Activated naive CD8-positive, alpha-beta T cell treated with anti-CD3 and anti-CD28 coated beads, Interleukin-2, amount 50 U/mL, for 24 hours (primary cell): ENCODE results near the gene CRIP3.
A peak's percentile ranks its signal among the peaks of the same experiment; 100 is the strongest.

Experiments used
- ATAC-seq: fragments of 150-1000 bp; cut with Tn5 transposase; one replicate; pipeline ENCODE4 v1.10.0; 2021
- DNase-seq: peaks from one replicate; pipeline ENCODE4 v3.0.0; 2021
- H3K27ac Mint-ChIP-seq: one replicate; pipeline ENCODE4 v1.8.0; 2021; ENCODE audit warnings: mild to moderate bottlenecking, mixed read lengths
- H3K27me3 Mint-ChIP-seq: one replicate; pipeline ENCODE4 v1.8.0; 2021; ENCODE audit warnings: mixed read lengths
- H3K36me3 Mint-ChIP-seq: one replicate; pipeline ENCODE4 v1.8.0; 2021; ENCODE audit warnings: low read depth, mixed read lengths
- H3K4me1 Mint-ChIP-seq: one replicate; pipeline ENCODE4 v1.8.0; 2021; ENCODE audit warnings: mixed read lengths
- H3K4me3 Mint-ChIP-seq: one replicate; pipeline ENCODE4 v1.8.0; 2021; ENCODE audit warnings: mild to moderate bottlenecking, moderate library complexity, mixed read lengths
- H3K9me3 Mint-ChIP-seq: one replicate; pipeline ENCODE4 v1.8.0; 2021; ENCODE audit warnings: mixed read lengths

The CRIP3 gene

GRCh38 chr6:43287717-43288679 lies 20.6 kb downstream of the CRIP3 start:
- ATAC-seq (no peak), DNase-seq (no peak)
- Mint-ChIP-seq H3K4me3 (no peak overlapping the region), H3K27ac (no peak overlapping the region), H3K9me3 (no peaks in the 10 kb centered on the region), H3K4me1 (no peaks in the 10 kb centered on the region), H3K27me3 (peaks cover 22% of the 10 kb centered on the region), H3K36me3 (no peaks in the 10 kb centered on the region)

- no peak overlapping the region for H3K27ac Mint-ChIP-seq
- no peak for ATAC-seq
- H3K36me3 Mint-ChIP-seq, result no peaks in the 10 kb centered on the region
These were observed 21.5 kb downstream of the CRIP3 start for GRCh38 chr6:43286980-43287716.

DNA sequence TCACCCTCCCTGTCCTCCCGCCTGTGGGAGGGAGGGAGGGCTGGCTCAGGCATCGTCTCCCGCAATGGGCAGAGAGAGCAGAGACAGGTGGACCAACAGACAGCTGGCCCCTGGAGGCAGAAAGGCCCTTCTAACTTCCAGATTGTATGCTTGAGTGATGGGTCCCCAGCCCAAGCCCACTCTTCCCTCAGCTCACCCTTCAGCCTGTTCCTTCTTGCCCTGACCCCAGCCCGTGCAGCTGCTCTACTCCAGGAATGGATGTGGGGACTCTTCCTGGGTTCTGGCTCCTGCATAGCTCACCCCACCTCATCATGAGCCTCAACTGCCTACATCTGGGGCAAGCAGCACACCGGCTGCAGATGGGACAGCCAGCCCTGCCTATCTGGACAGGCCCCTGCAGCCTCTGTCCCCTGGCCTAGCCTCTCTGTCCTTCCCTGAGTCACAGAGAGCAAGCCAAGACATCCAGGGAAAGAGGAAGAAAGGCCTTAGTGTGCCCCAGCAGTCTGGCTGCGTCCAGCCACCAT lies 22.1 kb downstream of the CRIP3 start:
- Mint-ChIP-seq H3K36me3 (no peaks in the 10 kb centered on the region), H3K27me3 (peaks cover 22% of the 10 kb centered on the region), H3K9me3 (no peaks in the 10 kb centered on the region), H3K27ac (no peak overlapping the region), H3K4me3 (no peak overlapping the region), H3K4me1 (no peaks in the 10 kb centered on the region)
- DNase-seq (no peak), ATAC-seq (no peak)

More at GRCh38 chr6:43286980-43287716, 21.5 kb downstream of the CRIP3 start:
- H3K4me3 Mint-ChIP-seq, result no peak overlapping the region
- peaks cover 22% of the 10 kb centered on the region for H3K27me3 Mint-ChIP-seq
- H3K9me3 Mint-ChIP-seq, result no peaks in the 10 kb centered on the region
- no peak for DNase-seq
- no peaks in the 10 kb centered on the region for H3K4me1 Mint-ChIP-seq

DNA sequence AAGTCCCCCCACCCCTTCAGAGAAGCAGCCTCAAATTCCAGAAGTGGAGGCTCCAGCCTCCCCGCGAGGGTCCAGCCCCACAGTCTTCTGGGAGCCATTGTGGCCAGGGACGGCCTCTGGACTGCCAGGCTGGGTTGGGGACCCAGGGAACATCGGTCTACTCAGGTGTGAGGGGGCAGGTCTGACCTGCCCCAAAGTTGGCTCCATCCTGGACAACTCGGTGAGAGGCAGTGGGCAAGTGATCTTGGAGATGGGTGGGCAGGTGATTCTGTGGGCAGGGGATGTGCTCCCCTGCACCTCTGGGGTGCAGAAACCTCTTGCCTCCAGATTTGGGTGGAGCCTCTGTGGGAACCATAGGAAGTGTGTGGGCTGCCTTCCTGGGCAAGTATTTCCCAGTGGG lies 22.8 kb downstream of the CRIP3 start:
- Mint-ChIP-seq H3K4me3 (no peak overlapping the region), H3K9me3 (no peaks in the 10 kb centered on the region), H3K36me3 (no peaks in the 10 kb centered on the region), H3K4me1 (no peaks in the 10 kb centered on the region), H3K27ac (no peak overlapping the region), H3K27me3 (peaks cover 24% of the 10 kb centered on the region)
- DNase-seq, result no peak
- no peak for ATAC-seq

DNA sequence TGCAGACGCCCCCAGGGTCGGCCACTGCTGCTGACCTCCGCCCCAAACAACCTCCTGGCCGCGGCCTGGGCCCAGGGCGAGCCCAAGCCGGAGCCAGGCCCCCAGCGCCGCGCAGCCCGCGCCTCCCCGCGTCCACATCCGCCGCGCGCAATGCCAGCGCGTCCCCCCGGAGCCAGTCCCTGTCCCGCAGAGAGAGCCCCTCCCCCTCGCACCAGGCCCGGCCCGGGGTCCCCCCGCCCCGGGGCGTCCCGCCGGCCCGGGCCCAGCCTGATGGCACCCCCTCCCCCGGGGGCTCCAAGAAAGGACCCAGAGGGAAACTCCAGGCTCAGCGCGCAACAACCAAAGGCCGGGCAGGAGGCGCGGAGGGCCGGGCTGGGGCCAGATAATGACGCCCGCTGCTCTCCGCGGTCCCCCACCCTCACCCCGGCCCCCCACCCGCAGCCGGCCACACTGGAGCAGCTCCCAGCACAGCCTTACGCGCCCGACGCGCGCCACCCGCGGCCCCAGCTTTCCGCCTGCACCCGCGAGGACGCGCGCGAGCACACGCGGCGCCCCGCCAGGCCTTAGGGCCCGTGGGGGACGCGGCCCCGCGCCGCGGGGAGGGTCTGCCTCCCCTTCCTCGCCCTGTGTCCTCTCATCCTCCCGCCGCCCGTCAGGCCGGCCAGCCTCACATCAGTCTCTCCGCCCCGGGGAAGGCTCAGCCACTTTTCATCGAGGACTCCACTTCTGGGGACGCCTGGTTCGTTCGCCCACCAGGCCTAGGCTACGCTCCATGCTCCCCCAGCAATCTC lies 23.4 kb downstream of the CRIP3 start:
- no peak for ATAC-seq
- DNase-seq, result no peak
- H3K4me1 Mint-ChIP-seq, result no peaks in the 10 kb centered on the region
- H3K9me3 Mint-ChIP-seq, result no peaks in the 10 kb centered on the region
- H3K36me3 Mint-ChIP-seq, result no peaks in the 10 kb centered on the region
- H3K27ac Mint-ChIP-seq, result no peak overlapping the region
- H3K27me3 Mint-ChIP-seq, result peaks cover 28% of the 10 kb centered on the region
- no peak overlapping the region for H3K4me3 Mint-ChIP-seq

DNA sequence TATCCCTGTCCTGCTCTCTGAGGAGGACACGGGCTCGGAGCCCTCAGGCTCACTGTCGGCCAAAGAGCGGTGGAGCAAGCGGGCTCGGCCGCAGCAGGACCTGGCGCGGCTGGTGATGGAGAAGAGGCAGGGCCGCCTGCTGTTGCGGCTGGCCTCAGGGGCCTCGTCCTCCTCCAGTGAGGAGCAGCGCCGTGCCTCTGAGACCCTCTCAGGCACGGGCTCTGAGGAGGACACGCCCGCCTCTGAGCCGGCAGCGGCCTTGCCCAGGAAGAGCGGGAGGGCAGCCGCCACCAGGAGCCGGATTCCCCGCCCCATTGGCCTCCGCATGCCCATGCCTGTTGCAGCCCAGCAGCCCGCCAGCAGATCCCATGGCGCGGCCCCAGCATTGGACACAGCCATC lies 24.7 kb downstream of the CRIP3 start:
- H3K9me3 Mint-ChIP-seq, result no peaks in the 10 kb centered on the region
- DNase-seq (no peak), ATAC-seq (no peak)
- peaks cover 27% of the 10 kb centered on the region for H3K27me3 Mint-ChIP-seq
- no peak overlapping the region for H3K4me3 Mint-ChIP-seq
- no peaks in the 10 kb centered on the region for H3K4me1 Mint-ChIP-seq
- H3K36me3 Mint-ChIP-seq, result no peaks in the 10 kb centered on the region
- no peak overlapping the region for H3K27ac Mint-ChIP-seq

DNA sequence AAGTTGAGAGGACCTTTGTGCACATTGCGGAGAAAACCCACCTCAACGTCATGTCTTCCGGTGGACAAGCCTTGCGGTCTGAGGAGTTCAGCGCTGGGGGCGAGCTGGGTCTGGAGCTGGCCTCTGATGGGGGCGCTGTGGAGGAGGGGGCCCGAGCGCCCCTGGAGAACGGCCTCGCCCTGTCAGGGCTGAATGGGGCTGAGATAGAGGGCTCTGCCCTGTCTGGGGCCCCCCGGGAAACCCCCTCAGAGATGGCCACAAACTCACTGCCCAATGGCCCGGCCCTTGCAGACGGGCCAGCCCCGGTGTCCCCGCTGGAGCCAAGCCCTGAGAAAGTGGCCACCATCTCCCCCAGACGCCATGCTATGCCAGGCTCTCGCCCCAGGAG lies 25.1 kb downstream of the CRIP3 start:
- H3K36me3 Mint-ChIP-seq, result no peaks in the 10 kb centered on the region
- no peak for DNase-seq
- no peak overlapping the region for H3K4me3 Mint-ChIP-seq
- H3K9me3 Mint-ChIP-seq, result no peaks in the 10 kb centered on the region
- H3K27me3 Mint-ChIP-seq, result peaks cover 27% of the 10 kb centered on the region
- ATAC-seq, result no peak
- no peaks in the 10 kb centered on the region for H3K4me1 Mint-ChIP-seq
- no peak overlapping the region for H3K27ac Mint-ChIP-seq

- no peaks in the 10 kb centered on the region for H3K36me3 Mint-ChIP-seq
- DNase-seq, result no peak
- H3K4me1 Mint-ChIP-seq, result no peaks in the 10 kb centered on the region
- H3K4me3 Mint-ChIP-seq, result no peak overlapping the region
- peaks cover 27% of the 10 kb centered on the region for H3K27me3 Mint-ChIP-seq
- ATAC-seq, result no peak
- H3K9me3 Mint-ChIP-seq, result no peaks in the 10 kb centered on the region
- H3K27ac Mint-ChIP-seq, result no peak overlapping the region
These were observed 25.8 kb downstream of the CRIP3 start for GRCh38 chr6:43282636-43283513.

GRCh38 chr6:43282060-43282459 lies 26.6 kb downstream of the CRIP3 start:
- DNase-seq, result no peak

DNA sequence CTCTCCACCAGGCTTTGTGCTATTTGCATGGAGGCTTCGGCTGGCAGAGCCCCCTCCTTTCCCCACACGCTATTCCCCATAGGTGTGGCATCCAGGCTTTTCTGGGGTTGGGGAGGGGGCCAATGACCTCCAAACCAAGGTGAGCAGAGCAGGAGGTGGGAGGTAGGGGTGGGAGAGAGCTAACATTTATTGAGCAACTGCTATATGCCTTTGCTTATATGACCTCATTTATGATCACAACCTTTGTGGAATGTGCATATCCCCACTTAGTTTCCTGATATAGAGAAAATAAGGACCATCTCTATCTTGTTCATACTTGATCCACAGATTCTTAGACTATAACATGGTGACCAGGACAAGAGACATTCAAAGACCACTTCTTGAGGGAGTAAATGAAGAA lies 28.4 kb downstream of the CRIP3 start:
- H3K4me1 Mint-ChIP-seq, result peaks cover 4% of the 10 kb centered on the region
- H3K27ac Mint-ChIP-seq, result no peak overlapping the region
- H3K4me3 Mint-ChIP-seq, result no peak overlapping the region
- DNase-seq, result no peak
- H3K27me3 Mint-ChIP-seq, result peaks cover 20% of the 10 kb centered on the region
- no peak for ATAC-seq
- H3K36me3 Mint-ChIP-seq, result no peaks in the 10 kb centered on the region
- H3K9me3 Mint-ChIP-seq, result no peaks in the 10 kb centered on the region

More at GRCh38 chr6:43282060-43282459, 26.6 kb downstream of the CRIP3 start:
- no peak overlapping the region for H3K4me3 Mint-ChIP-seq
- no peaks in the 10 kb centered on the region for H3K9me3 Mint-ChIP-seq
- no peak overlapping the region for H3K27ac Mint-ChIP-seq
- peaks cover 24% of the 10 kb centered on the region for H3K27me3 Mint-ChIP-seq
- no peak for ATAC-seq
- H3K4me1 Mint-ChIP-seq, result no peaks in the 10 kb centered on the region
- H3K36me3 Mint-ChIP-seq, result no peaks in the 10 kb centered on the region

- no peak for DNase-seq
- H3K9me3 Mint-ChIP-seq, result no peaks in the 10 kb centered on the region
- no peak overlapping the region for H3K4me3 Mint-ChIP-seq
- no peak overlapping the region for H3K27ac Mint-ChIP-seq
- ATAC-seq, result no peak
- H3K36me3 Mint-ChIP-seq, result no peaks in the 10 kb centered on the region
- peaks cover 5% of the 10 kb centered on the region for H3K4me1 Mint-ChIP-seq
- H3K27me3 Mint-ChIP-seq, result peaks cover 31% of the 10 kb centered on the region
These were observed 30.0 kb downstream of the CRIP3 start for GRCh38 chr6:43278524-43279078.

DNA sequence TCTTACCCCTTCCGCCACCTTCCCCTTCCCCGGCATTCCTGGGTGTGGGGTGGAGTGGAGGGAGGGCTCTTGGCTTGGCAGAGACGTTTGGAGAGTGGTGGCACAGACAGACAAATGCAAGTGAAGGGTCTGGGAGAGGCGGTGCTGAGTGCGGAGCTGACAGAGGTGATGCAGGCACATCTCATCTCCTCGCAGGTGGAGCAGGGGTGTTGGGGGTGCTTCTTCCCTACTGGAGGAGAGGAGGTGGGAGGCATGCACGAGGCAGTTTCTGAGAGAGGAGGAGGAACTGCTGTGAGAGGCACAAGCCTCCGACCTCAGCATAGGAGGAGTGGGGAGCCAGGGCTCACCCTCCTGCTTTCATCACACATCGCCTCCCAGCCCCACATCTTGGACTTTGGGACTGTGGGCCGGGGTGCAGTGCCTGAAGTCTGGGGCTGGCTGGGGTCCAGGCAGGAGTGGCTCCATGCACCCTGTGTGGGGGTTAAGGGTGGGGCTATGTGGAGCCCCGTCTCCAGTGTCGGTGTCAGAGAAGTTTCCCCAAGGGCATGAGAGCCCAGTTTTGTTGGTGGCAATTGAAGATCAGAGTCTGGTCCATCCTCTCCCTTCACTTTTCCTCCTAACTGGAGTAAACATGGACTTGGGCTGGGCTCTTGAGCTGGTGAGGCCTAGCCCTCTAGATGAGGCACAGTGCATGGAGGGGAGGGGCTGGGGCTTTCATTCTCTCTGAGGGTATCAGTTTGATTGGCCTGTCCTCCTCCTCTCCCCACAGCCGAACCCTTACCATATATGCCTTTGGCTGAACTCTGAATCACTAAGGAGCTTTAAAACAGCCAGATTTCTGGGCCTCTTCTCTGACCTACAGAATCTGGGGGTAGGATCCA lies 30.7 kb downstream of the CRIP3 start:
- DNase-seq (no peak), ATAC-seq (peak; percentile 33)
- Mint-ChIP-seq H3K4me3 (no peak overlapping the region), H3K27ac (no peak overlapping the region), H3K4me1 (peaks cover 5% of the 10 kb centered on the region), H3K27me3 (peaks cover 34% of the 10 kb centered on the region), H3K36me3 (no peaks in the 10 kb centered on the region), H3K9me3 (no peaks in the 10 kb centered on the region)

DNA sequence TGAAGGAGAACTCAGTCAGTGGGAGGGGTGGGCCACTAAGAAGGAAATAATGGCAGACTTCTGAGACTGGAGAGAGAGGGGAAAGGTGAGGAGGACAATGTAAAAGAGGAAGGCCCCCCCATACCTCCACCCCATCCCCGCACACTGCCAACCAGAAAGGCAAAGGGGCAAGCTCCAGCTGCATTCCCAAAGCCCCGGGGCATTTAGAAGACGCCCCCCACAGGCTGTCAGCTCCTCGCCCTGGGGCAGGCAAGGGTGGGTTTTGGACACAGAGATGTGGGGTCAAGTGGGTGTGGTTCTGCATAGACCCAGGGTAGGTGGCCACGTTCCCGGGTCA lies 31.4 kb downstream of the CRIP3 start:
- Mint-ChIP-seq H3K4me1 (peaks cover 5% of the 10 kb centered on the region), H3K27me3 (peaks cover 34% of the 10 kb centered on the region)

More for the DNA sequence above, 31.4 kb downstream of the CRIP3 start:
- Mint-ChIP-seq H3K27ac (no peak overlapping the region), H3K36me3 (no peaks in the 10 kb centered on the region), H3K9me3 (no peaks in the 10 kb centered on the region), H3K4me3 (no peak overlapping the region)
- ATAC-seq (no peak), DNase-seq (no peak)
